GM19372 (cell line): ENCODE results near the gene VAT1L.

Experiments used
- ATAC-seq: cut with Tn5 transposase; IDR thresholded peaks from one replicate; pipeline ENCODE4 v1.9.1; 2021; ENCODE audit warnings: mild to moderate bottlenecking, low read depth, moderate library complexity; ENCODE audit not compliant: unreplicated experiment

The VAT1L gene

GRCh38 chr16:77833921-77834634 is 45.7 kb downstream of the VAT1L start:
- ATAC-seq = no peak

GRCh38 chr16:77834635-77835540 is 46.5 kb downstream of the VAT1L start:
- no peak for ATAC-seq

- no peak for ATAC-seq
These were observed 48.4 kb downstream of the VAT1L start for GRCh38 chr16:77836801-77837200.

GRCh38 chr16:77838597-77839255 is 50.4 kb downstream of the VAT1L start:
- no peak for ATAC-seq

GRCh38 chr16:77840093-77840492 is 51.7 kb downstream of the VAT1L start:
- no peak for ATAC-seq

- ATAC-seq = no peak
These were observed 52.5 kb downstream of the VAT1L start for GRCh38 chr16:77840673-77841501.

- no peak for ATAC-seq
These were observed 53.1 kb downstream of the VAT1L start for GRCh38 chr16:77841502-77841763.

GRCh38 chr16:77842468-77842867 is 54.1 kb downstream of the VAT1L start:
- no peak for ATAC-seq

GRCh38 chr16:77843405-77843804 is 55.0 kb downstream of the VAT1L start:
- no peak for ATAC-seq

- ATAC-seq = no peak
These were observed 56.4 kb downstream of the VAT1L start for GRCh38 chr16:77844801-77845200.

- ATAC-seq = no peak
These were observed 61.4 kb downstream of the VAT1L start for GRCh38 chr16:77849646-77850258.

- no peak for ATAC-seq
These were observed 62.4 kb downstream of the VAT1L start for GRCh38 chr16:77850636-77851333.

GRCh38 chr16:77853161-77853560 is 64.8 kb downstream of the VAT1L start:
- no peak for ATAC-seq

GRCh38 chr16:77856438-77857160 is 68.2 kb downstream of the VAT1L start:
- no peak for ATAC-seq

GRCh38 chr16:77858060-77858459 is 69.7 kb downstream of the VAT1L start:
- no peak for ATAC-seq

- ATAC-seq = no peak
These were observed 71.3 kb downstream of the VAT1L start for GRCh38 chr16:77859493-77860232.

GRCh38 chr16:77860953-77861352 is 72.6 kb downstream of the VAT1L start:
- ATAC-seq = no peak

GRCh38 chr16:77863250-77863649 is 74.9 kb downstream of the VAT1L start:
- no peak for ATAC-seq
